Measurements from ENCODE around the gene LRRC57.
A peak's percentile ranks its signal among the peaks of the same experiment; 100 is the strongest.

The LRRC57 gene

DNA sequence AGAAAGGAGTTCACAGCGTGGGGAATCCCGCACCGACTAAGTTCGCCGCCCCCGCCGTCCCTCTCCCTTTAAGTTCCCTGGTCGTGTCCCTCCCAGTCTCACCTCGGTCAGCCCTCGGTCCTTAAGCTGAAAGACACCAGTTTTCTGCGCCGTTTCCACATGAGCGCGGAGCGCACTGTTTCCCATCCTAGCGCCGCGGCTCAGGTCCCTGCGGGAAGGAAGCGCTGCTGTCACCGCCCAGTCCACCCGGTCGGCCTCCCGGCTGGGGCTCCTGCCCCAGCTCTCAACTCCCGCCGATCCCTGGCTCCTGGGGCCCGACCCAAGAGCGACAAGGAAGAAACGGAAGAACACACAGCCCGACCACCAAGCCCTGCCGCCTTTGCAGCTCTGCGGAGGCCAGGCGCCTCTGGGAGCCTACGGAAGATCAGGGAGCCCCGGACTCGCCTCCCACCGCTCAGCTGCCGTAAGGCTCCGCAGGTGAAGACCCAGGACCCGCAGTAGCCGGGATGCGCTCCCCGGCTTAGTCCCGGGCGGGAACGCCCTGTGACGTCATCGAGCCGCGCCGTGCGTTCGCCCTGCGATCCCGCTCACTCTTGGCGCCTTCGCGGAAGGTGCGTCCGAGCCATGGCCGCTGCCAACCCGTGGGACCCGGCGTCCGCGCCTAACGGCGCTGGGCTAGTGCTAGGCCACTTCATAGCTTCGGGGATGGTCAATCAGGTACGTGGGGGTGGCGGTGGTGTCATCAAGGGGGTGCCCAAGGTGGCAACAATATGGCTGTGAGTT lies at the start of gene LRRC57, which contains the start of gene HAUS2:
Gene LRRC57 (minus strand): TSS at position 545 of the 783 bp plus-strand sequence. CDS start 359 bp downstream, at position 186.
Gene HAUS2 (plus strand): TSS at position 590 of the 783 bp plus-strand sequence. CDS start 35 bp downstream, at position 625.
- Histone ChIP-seq H3K9me3 (no peaks in the 10 kb centered on the region), H3K27ac (peak within 1 kb of the TSS; percentile 92), H3K4me1 (ENCODE audit: control insufficient read depth in 1 of 2, insufficient read depth in 1 of 2, low read depth in 1 of 2, low read length in 1 of 2) (peaks cover 54 to 61% of the 10 kb centered on the region in 2 experiments), H3K4me3 (ENCODE audit: low read depth in 1 of 2, low read length in 1 of 2) (peak within 1 kb of the TSS; percentile 80 to 97), H3K27me3 (no peaks in the 10 kb centered on the region), H3K36me3 (peaks cover 5% of the 10 kb centered on the region)
- TF ChIP-seq, protein P1, sequence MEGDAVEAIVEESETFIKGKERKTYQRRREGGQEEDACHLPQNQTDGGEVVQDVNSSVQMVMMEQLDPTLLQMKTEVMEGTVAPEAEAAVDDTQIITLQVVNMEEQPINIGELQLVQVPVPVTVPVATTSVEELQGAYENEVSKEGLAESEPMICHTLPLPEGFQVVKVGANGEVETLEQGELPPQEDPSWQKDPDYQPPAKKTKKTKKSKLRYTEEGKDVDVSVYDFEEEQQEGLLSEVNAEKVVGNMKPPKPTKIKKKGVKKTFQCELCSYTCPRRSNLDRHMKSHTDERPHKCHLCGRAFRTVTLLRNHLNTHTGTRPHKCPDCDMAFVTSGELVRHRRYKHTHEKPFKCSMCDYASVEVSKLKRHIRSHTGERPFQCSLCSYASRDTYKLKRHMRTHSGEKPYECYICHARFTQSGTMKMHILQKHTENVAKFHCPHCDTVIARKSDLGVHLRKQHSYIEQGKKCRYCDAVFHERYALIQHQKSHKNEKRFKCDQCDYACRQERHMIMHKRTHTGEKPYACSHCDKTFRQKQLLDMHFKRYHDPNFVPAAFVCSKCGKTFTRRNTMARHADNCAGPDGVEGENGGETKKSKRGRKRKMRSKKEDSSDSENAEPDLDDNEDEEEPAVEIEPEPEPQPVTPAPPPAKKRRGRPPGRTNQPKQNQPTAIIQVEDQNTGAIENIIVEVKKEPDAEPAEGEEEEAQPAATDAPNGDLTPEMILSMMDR (IDR thresholded peaks at IDR 0.05) = no peak

GRCh38 chr15:42595626-42596240 lies 47.1 kb upstream of the LRRC57 start:
- Histone ChIP-seq H3K4me1 (ENCODE audit: control insufficient read depth in 1 of 2, insufficient read depth in 1 of 2, low read depth in 1 of 2, low read length in 1 of 2) (no peaks in the 10 kb centered on the region), H3K9me3 (no peaks in the 10 kb centered on the region), H3K27ac (no peak overlapping the region), H3K36me3 (no peaks in the 10 kb centered on the region), H3K27me3 (no peaks in the 10 kb centered on the region), H3K4me3 (ENCODE audit: low read depth in 1 of 2, low read length in 1 of 2) (no peak overlapping the region)
- TF ChIP-seq, protein P1 (IDR thresholded peaks at IDR 0.05) = no peak

DNA sequence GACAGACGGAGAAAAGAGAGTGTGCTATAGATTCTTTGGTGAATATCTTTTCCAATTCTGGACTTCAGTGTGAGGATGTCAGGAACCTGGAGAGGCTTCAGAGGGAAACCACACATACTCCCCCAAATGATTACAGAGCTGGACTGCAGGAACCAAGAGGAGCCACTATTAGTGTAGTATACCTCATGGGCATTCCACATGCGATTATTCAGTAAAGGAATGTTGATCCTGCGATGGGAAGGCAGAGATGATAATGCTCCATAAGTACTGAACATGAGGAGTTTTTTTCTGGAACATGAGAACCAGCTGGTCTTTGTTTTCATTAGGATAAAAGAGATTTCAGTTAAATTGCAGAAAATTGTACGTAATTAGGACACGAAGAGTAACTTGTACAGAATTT lies 45.5 kb upstream of the LRRC57 start:
- no peaks in the 10 kb centered on the region for H3K36me3 ChIP-seq
- no peak overlapping the region for H3K27ac ChIP-seq
- no peaks in the 10 kb centered on the region for H3K9me3 ChIP-seq
- H3K27me3 ChIP-seq = no peaks in the 10 kb centered on the region
- H3K4me3 ChIP-seq (ENCODE audit: low read depth in 1 of 2, low read length in 1 of 2) = no peak overlapping the region
- no peaks in the 10 kb centered on the region for H3K4me1 ChIP-seq (ENCODE audit: control insufficient read depth in 1 of 2, insufficient read depth in 1 of 2, low read depth in 1 of 2, low read length in 1 of 2)
- TF ChIP-seq, protein P1 (IDR thresholded peaks at IDR 0.05) = no peak

DNA sequence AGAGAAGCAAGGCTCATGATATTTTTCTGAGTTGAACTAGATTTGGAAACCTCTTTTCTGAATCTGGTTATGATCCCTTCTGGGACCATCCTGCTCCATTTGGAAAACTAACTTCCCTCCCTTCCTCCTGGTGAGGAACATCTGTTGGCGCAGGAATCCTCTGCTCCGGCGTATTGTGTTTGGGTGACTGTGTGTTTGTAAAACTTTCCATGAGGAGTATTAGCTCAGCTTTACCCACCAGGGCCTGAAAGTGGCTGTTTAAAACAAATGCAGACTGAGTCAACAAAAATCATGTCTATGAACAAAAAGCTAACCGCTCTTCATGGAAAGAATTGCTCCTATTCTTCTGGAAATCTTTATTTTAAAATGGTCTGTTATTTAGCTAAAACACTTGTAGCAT lies 44.5 kb upstream of the LRRC57 start:
- no peaks in the 10 kb centered on the region for H3K4me1 ChIP-seq (ENCODE audit: control insufficient read depth in 1 of 2, insufficient read depth in 1 of 2, low read depth in 1 of 2, low read length in 1 of 2)
- no peak overlapping the region for H3K4me3 ChIP-seq (ENCODE audit: low read depth in 1 of 2, low read length in 1 of 2)
- H3K27ac ChIP-seq = no peak overlapping the region
- H3K36me3 ChIP-seq = no peaks in the 10 kb centered on the region
- TF ChIP-seq, protein P1 (IDR thresholded peaks at IDR 0.05) = no peak
- H3K27me3 ChIP-seq = no peaks in the 10 kb centered on the region
- H3K9me3 ChIP-seq = no peaks in the 10 kb centered on the region

DNA sequence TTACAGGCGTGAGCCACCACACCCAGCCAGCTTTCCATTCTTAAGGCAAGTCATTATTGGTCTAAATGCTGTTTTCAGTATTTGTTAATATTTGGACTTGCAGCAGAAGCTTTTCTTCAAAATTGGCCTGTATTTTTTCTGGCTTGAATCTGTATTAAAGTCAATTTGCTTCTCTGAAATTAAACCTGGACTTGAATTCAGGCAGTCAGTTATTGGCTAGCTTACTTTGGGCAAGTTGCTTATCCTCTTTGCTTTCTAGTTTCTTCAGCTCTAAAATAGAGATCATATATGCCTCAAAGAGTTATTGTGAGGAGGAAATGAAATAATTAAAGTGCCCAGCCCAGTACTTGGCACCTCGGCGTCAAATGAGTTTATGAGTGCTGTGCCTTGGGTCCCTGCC lies 44.1 kb upstream of the LRRC57 start:
- Histone ChIP-seq H3K27me3 (no peaks in the 10 kb centered on the region), H3K4me1 (ENCODE audit: control insufficient read depth in 1 of 2, insufficient read depth in 1 of 2, low read depth in 1 of 2, low read length in 1 of 2) (no peaks in the 10 kb centered on the region), H3K4me3 (ENCODE audit: low read depth in 1 of 2, low read length in 1 of 2) (no peak overlapping the region), H3K36me3 (no peaks in the 10 kb centered on the region), H3K9me3 (no peaks in the 10 kb centered on the region), H3K27ac (no peak overlapping the region)
- TF ChIP-seq, protein P1 (IDR thresholded peaks at IDR 0.05) = no peak
